ENCODE data around the gene IFT52. TPM values are rescaled to one million over a fixed set of nuclear protein-coding genes. Genes with fewer than 3 reads are reported as not detected.

IFT52 gene
- total and polyA plus RNA-seq, 2 of the 8 experiments (the other 6 are each of a cell fraction or from before 2014, with no cell fraction given) = 35.6 to 40.4 TPM

DNA sequence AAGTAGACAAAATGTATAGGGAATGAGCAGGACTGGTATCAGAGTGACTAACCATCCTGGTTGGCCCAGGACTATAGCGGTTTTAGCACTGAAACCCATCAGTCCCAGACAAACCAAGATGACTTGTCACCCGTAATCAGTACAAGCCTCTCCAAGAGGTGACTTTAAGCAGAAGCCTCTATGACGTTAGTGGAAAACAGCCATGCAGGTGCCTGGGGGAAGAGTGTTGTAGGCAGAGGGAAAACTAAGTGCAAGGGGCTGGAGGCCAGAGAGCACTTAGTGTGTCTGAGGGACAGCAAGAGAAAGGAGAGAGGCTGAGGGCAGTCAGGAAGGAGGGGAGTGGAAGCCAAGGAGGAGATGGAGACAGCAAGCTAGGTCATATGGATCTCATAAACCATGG is 29.8 kb upstream of the IFT52 start:
- Histone ChIP-seq H3K56ac (replicated peaks; ENCODE audit: insufficient read length, low read depth, low read length) (no peak overlapping the region), H3K9me3 (ENCODE audit: insufficient read depth in 2 of 2, low read depth in 1 of 2, low read length in 1 of 2) (no peaks in the 10 kb centered on the region), H3K23me2 (ENCODE audit: low read depth, low read length) (peaks cover 5% of the 10 kb centered on the region), H3K23ac (ENCODE audit: insufficient read length) (no peak overlapping the region), H2BK120ac (replicated peaks; ENCODE audit: low read depth, low read length) (no peak overlapping the region), H2BK5ac (ENCODE audit: low read depth, low read length) (no peak overlapping the region), H3K9ac (replicated peaks in 1 of 4; ENCODE audit: extremely low read depth in 1 of 4, low read depth in 3 of 4, low read length in 3 of 4) (no peak overlapping the region), H2BK15ac (ENCODE audit: low read length) (no peak overlapping the region), H3K79me1 (ENCODE audit: low read depth, low read length) (no peaks in the 10 kb centered on the region), H3K27me3 (replicated peaks in 1 of 4; ENCODE audit: control insufficient read depth in 3 of 4, extremely low read depth in 1 of 4, insufficient read depth in 3 of 4, low read length in 3 of 4) (no peaks in the 10 kb centered on the region), H4K91ac (replicated peaks; ENCODE audit: insufficient read length, low read length) (no peak overlapping the region), H2BK20ac (ENCODE audit: low read length) (no peak overlapping the region), H3K27ac (ENCODE audit: low read depth, low read length) (no peak overlapping the region), H3K4me1 (replicated peaks in 1 of 4; ENCODE audit: control insufficient read depth in 3 of 4, insufficient read depth in 4 of 4, low read length in 3 of 4) (no peaks in the 10 kb centered on the region; a peak in 1 of 7 replicates), H3K4ac (replicated peaks; ENCODE audit: insufficient read length, low read depth, low read length) (no peak overlapping the region), H4K5ac (ENCODE audit: insufficient read length, low read depth, low read length) (no peak overlapping the region), H3K18ac (ENCODE audit: extremely low read depth, low read length) (no peak overlapping the region), H2AK5ac (ENCODE audit: low read depth, low read length) (no peak overlapping the region), H2AFZ (ENCODE audit: low read length) (no peak overlapping the region), H3K14ac (ENCODE audit: insufficient read length) (no peak overlapping the region), H2BK12ac (ENCODE audit: low read depth, low read length) (no peak overlapping the region), H4K8ac (ENCODE audit: extremely low read depth, insufficient read depth, low read length) (no peak overlapping the region), H3K36me3 (ENCODE audit: control insufficient read depth in 2 of 4, insufficient read depth in 4 of 4, low read length in 3 of 4) (no peaks in the 10 kb centered on the region), H3K4me3 (ENCODE audit: extremely low read depth in 1 of 4, insufficient read depth in 2 of 4, low read depth in 3 of 4, low read length in 4 of 4) (no peak overlapping the region), H4K20me1 (replicated peaks in 1 of 2; ENCODE audit: control insufficient read depth in 1 of 2, insufficient read depth in 2 of 2, low read length in 2 of 2) (no peaks in the 10 kb centered on the region), H3K4me2 (ENCODE audit: insufficient read depth in 1 of 2, low read depth in 2 of 2, low read length in 2 of 2) (no peak overlapping the region), H3K79me2 (ENCODE audit: control insufficient read depth in 1 of 2, insufficient read depth in 2 of 2, low read length in 2 of 2) (no peaks in the 10 kb centered on the region)
- WGBS, 2 experiments (ENCODE audit: extremely low coverage in 1 of 2, insufficient coverage in 1 of 2, insufficient read length in 1 of 2, insufficient replicate concordance in 2 of 2, low coverage in 1 of 2, low lambda C conversion rate in 2 of 2, missing lambda C conversion rate in 1 of 2) = 86% methylated on average over 3 of the region's 3 CpGs; no CpG with 5 or more reads in 1 of the 2 experiments
- CTCF ChIA-PET (ENCODE audit: partially characterized antibody) = interaction anchor here (1.9 kb wide), 1 partner anchor 22 kb away, joined by 13 read pairs; no protein-coding TSS in a partner anchor
- DNase-seq (ENCODE audit: low read depth in 1 of 2, low spot score in 2 of 2) = no peak
- POLR2A ChIA-PET (ENCODE audit: partially characterized antibody) = interaction anchor here (1.6 kb wide), 1 partner anchor 103 kb away, joined by 5 read pairs; the partner anchor contains the start of gene SRSF6
- FAIRE-seq = no peak
- TF ChIP-seq TBP (IDR thresholded peaks at IDR 0.05; ENCODE audit: low read depth, low read length) (no peak), TAF1 (IDR thresholded peaks at IDR 0.05; ENCODE audit: low read depth, low read length) (no peak), RFX5 (IDR thresholded peaks at IDR 0.05; ENCODE audit: borderline replicate concordance, low read depth, low read length) (no peak)

All from H1 (cell line).